ENCODE results near the gene NLRX1.
"Not testable (repeated sequence)": the region's sequence is repeated elsewhere in the genome, so short reads cannot be mapped to it uniquely, and the experiment has no call there.

The NLRX1 gene

DNA sequence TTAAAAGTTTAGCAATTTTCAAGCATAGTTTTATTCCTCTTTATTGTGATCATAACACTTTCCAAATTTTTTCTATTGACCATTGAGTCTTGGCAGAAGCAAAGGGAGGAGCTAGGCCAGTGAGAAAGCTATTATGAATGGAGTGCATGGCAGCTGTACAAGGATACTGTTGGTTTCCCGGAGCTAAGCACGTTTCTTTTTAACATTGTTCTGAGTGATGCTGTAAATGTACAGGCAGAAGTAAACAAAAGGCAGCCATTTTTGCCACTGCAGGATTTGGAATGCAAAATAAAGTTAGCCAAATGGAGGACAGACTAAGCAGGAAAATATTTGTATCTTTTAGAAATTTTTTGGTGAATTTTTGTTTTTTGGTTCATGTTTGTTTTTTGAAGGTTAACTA is 53.8 kb downstream of the NLRX1 start:
- no peaks in the 10 kb centered on the region for H3K9me3 ChIP-seq (replicated peaks; ENCODE audit: insufficient read depth, low read length)
- H3K36me3 ChIP-seq (replicated peaks; ENCODE audit: insufficient read depth, low read length), result no peaks in the 10 kb centered on the region
- no peaks in the 10 kb centered on the region for H4K20me1 ChIP-seq (ENCODE audit: insufficient read depth, low read length)
- no peak overlapping the region for H2AFZ ChIP-seq (ENCODE audit: low read length)
- H3K9ac ChIP-seq (ENCODE audit: low read length), result no peak overlapping the region
- no peak for DNase-seq
- H3K27ac ChIP-seq (ENCODE audit: low read length), result no peak overlapping the region
- no peaks in the 10 kb centered on the region for H3K27me3 ChIP-seq (replicated peaks; ENCODE audit: insufficient read depth, low read length)
- no peak overlapping the region for H3K4me3 ChIP-seq (ENCODE audit: low read length)
- H3K4me2 ChIP-seq (ENCODE audit: low read depth, low read length), result no peak overlapping the region
- no peaks in the 10 kb centered on the region for H3K9me2 ChIP-seq (replicated peaks; ENCODE audit: insufficient read depth, low read length)
- peaks cover 91% of the 10 kb centered on the region for H3K79me2 ChIP-seq (ENCODE audit: low read length)
- no peaks in the 10 kb centered on the region for H3K4me1 ChIP-seq (ENCODE audit: low read length)
- TF ChIP-seq EZH2phosphoT487 (IDR thresholded peaks at IDR 0.05; ENCODE audit: low read length), result no peak
- TF ChIP-seq, protein P1, sequence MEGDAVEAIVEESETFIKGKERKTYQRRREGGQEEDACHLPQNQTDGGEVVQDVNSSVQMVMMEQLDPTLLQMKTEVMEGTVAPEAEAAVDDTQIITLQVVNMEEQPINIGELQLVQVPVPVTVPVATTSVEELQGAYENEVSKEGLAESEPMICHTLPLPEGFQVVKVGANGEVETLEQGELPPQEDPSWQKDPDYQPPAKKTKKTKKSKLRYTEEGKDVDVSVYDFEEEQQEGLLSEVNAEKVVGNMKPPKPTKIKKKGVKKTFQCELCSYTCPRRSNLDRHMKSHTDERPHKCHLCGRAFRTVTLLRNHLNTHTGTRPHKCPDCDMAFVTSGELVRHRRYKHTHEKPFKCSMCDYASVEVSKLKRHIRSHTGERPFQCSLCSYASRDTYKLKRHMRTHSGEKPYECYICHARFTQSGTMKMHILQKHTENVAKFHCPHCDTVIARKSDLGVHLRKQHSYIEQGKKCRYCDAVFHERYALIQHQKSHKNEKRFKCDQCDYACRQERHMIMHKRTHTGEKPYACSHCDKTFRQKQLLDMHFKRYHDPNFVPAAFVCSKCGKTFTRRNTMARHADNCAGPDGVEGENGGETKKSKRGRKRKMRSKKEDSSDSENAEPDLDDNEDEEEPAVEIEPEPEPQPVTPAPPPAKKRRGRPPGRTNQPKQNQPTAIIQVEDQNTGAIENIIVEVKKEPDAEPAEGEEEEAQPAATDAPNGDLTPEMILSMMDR (IDR thresholded peaks at IDR 0.05; ENCODE audit: low read length), result no peak
- TF ChIP-seq EZH2 (optimal IDR thresholded peaks at IDR 0.05; ENCODE audit: low read depth, low read length), result no peak
- H3F3A ChIP-seq (ENCODE audit: insufficient read depth, low read length), result 0 out of 2 replicates have a peak, but pooled peaks cover 4% of the 10 kb centered on the region

DNA sequence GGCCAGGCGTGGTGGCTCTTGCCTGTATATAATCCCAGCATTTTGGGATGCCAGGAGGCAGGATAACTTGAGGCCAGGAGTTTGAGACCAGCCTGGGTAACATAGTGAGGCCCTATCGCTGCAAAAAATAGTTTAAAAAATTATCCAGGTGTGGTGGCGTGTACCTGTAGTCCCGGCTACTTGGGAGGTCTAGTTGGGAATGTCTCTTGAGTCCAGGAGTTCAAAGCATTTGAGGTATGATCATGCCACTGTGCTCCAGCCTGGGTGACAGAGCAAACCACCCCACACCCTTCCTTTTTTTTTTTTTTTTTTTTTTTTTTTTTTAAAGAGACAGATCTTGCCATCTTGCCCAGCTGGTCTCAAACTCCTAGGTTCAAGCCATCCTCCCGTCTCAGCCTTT is 54.4 kb downstream of the NLRX1 start:
- H3K9ac ChIP-seq (ENCODE audit: low read length), result no peak overlapping the region
- no peak overlapping the region for H3K4me3 ChIP-seq (ENCODE audit: low read length)
- no peak overlapping the region for H3K27ac ChIP-seq (ENCODE audit: low read length)
- H3K9me3 ChIP-seq (replicated peaks; ENCODE audit: insufficient read depth, low read length), result no peaks in the 10 kb centered on the region
- no peaks in the 10 kb centered on the region for H3K9me2 ChIP-seq (replicated peaks; ENCODE audit: insufficient read depth, low read length)
- no peaks in the 10 kb centered on the region for H3K27me3 ChIP-seq (replicated peaks; ENCODE audit: insufficient read depth, low read length)
- H3K36me3 ChIP-seq (replicated peaks; ENCODE audit: insufficient read depth, low read length), result no peaks in the 10 kb centered on the region
- no peaks in the 10 kb centered on the region for H3K4me1 ChIP-seq (ENCODE audit: low read length)
- no peak overlapping the region for H2AFZ ChIP-seq (ENCODE audit: low read length)
- no peaks in the 10 kb centered on the region for H4K20me1 ChIP-seq (ENCODE audit: insufficient read depth, low read length)
- H3K4me2 ChIP-seq (ENCODE audit: low read depth, low read length), result no peak overlapping the region
- no peak for TF ChIP-seq EZH2phosphoT487 (IDR thresholded peaks at IDR 0.05; ENCODE audit: low read length)
- TF ChIP-seq EZH2 (optimal IDR thresholded peaks at IDR 0.05; ENCODE audit: low read depth, low read length), result no peak
- TF ChIP-seq, protein P1 (IDR thresholded peaks at IDR 0.05; ENCODE audit: low read length), result no peak
- peaks cover 91% of the 10 kb centered on the region for H3K79me2 ChIP-seq (ENCODE audit: low read length)
- H3F3A ChIP-seq (ENCODE audit: insufficient read depth, low read length), result 0 out of 2 replicates have a peak, but pooled peaks cover 4% of the 10 kb centered on the region
- DNase-seq, result no peak

DNA sequence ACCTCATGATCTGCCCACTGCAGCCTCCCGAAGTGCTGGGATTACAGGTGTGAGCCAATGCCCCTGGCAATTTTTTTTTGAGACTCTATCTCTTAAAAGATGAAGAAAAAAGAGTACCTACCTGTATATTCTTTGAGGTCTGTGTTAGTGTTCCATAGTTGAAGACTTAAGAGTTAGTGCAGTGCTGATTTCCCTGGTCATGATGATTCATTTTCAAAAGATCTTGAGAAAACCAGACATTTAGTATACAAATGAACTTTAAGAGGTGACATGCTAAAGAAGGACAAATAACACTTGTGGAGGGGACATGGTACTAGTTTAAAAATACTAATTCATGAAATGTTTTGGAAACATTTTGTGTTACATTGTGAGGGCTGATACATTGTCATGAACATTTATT is 55.3 kb downstream of the NLRX1 start:
- H3K9ac ChIP-seq (ENCODE audit: low read length), result no peak overlapping the region
- H3K27ac ChIP-seq (ENCODE audit: low read length), result no peak overlapping the region
- peaks cover 90% of the 10 kb centered on the region for H3K79me2 ChIP-seq (ENCODE audit: low read length)
- no peaks in the 10 kb centered on the region for H4K20me1 ChIP-seq (ENCODE audit: insufficient read depth, low read length)
- no peak overlapping the region for H3K4me2 ChIP-seq (ENCODE audit: low read depth, low read length)
- H3K9me3 ChIP-seq (replicated peaks; ENCODE audit: insufficient read depth, low read length), result no peaks in the 10 kb centered on the region
- no peaks in the 10 kb centered on the region for H3K27me3 ChIP-seq (replicated peaks; ENCODE audit: insufficient read depth, low read length)
- no peak for DNase-seq
- H2AFZ ChIP-seq (ENCODE audit: low read length), result no peak overlapping the region
- H3F3A ChIP-seq (ENCODE audit: insufficient read depth, low read length), result 0 out of 2 replicates have a peak, but pooled peaks cover 4% of the 10 kb centered on the region
- no peak for TF ChIP-seq EZH2phosphoT487 (IDR thresholded peaks at IDR 0.05; ENCODE audit: low read length)
- TF ChIP-seq, protein P1 (IDR thresholded peaks at IDR 0.05; ENCODE audit: low read length), result no peak
- TF ChIP-seq EZH2 (optimal IDR thresholded peaks at IDR 0.05; ENCODE audit: low read depth, low read length), result no peak
- no peaks in the 10 kb centered on the region for H3K4me1 ChIP-seq (ENCODE audit: low read length)
- no peaks in the 10 kb centered on the region for H3K36me3 ChIP-seq (replicated peaks; ENCODE audit: insufficient read depth, low read length)
- H3K9me2 ChIP-seq (replicated peaks; ENCODE audit: insufficient read depth, low read length), result no peaks in the 10 kb centered on the region
- H3K4me3 ChIP-seq (ENCODE audit: low read length), result no peak overlapping the region

DNA sequence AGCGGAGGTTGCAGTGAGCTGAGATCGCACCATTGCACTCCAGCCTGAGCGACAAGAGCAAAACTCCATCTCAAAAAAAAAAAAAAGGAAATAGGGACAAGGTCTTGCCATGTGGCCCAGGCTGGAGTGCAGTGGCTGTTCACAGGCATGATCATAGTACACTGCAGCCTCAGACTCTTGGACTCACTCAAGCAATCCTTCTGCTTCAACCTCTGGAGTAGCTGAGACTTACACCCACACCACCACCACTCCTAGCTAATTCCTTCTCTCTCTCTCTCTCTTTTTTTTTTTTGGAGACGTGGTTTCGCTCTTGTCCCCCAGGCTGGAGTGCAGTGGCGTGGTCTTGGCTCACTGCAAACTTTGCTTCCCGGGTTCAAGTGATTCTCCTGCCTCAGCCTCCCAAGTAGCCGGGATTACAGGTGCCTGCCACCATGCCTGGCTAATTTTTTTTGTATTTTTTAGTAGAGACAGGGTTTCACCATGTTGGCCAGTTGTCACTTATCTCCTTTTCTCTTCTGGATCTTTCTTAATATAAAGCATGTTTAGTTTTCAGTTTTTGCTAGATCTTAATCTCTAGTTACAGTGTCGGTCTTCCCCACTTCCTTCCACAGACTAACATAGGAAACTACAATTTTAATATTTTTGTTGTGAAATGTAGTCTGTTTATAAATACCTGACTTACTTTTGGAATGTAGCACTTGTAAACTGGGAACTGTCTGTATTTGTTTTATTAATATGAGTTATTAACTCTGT is 60.2 kb downstream of the NLRX1 start:
- peaks cover 79% of the 10 kb centered on the region for H3K79me2 ChIP-seq (ENCODE audit: low read length)
- not testable (repeated sequence) for H4K20me1 ChIP-seq (ENCODE audit: insufficient read depth, low read length)

More for the DNA sequence above, 60.2 kb downstream of the NLRX1 start:
- not testable (repeated sequence) for H3K9me3 ChIP-seq (replicated peaks; ENCODE audit: insufficient read depth, low read length); H3K9ac ChIP-seq (ENCODE audit: low read length); H3K4me1 ChIP-seq (ENCODE audit: low read length); H3F3A ChIP-seq (ENCODE audit: insufficient read depth, low read length); H2AFZ ChIP-seq (ENCODE audit: low read length); H3K4me3 ChIP-seq (ENCODE audit: low read length); DNase-seq; H3K27ac ChIP-seq (ENCODE audit: low read length); H3K36me3 ChIP-seq (replicated peaks; ENCODE audit: insufficient read depth, low read length); H3K4me2 ChIP-seq (ENCODE audit: low read depth, low read length); H3K9me2 ChIP-seq (replicated peaks; ENCODE audit: insufficient read depth, low read length); H3K27me3 ChIP-seq (replicated peaks; ENCODE audit: insufficient read depth, low read length)

Data from MM.1S (cell line).